ENCODE data around the gene PROSER1.

- TF ChIP-seq CTCF (IDR thresholded peaks at IDR 0.05) (no peak), POLR2A (IDR thresholded peaks at IDR 0.05) (no peak)
These were observed 10.9 kb upstream of the PROSER1 start for GRCh38 chr13:39048806-39049205.

Data from testis (tissue), 2 donors.